Measurements from ENCODE around the gene RTL5. TPM values are rescaled to one million over a fixed set of nuclear protein-coding genes. Genes with fewer than 3 reads are reported as not detected.
A peak's percentile ranks its signal among the peaks of the same experiment; 100 is the strongest.

The RTL5 gene
- total RNA-seq, 2 donors from 2014 or later, result 2.7 to 3.9 TPM

DNA sequence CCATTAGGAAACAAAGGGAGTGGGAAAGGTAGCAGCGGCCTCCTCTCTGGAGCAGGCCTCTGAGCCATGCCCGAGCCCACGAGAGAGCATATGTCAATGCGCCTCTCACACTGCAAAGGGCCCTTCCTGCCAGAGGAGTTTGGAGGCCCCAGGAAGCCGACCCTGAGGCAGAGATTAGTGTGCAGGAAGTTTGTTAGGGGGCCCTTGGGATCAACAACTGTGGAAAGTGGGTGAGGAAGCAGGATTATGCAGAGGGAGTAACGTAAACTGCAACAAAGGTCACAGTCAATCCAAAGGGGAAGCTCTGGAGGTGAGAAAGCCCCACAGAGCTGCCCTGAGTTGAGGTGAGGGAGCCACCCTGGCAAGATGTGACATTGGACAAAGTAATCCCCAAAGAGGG lies 17.4 kb downstream of the RTL5 start:
- ATAC-seq (no peak), DNase-seq (no peak)
- intact Hi-C loops (cut with DNase I), result no loop called here

DNA sequence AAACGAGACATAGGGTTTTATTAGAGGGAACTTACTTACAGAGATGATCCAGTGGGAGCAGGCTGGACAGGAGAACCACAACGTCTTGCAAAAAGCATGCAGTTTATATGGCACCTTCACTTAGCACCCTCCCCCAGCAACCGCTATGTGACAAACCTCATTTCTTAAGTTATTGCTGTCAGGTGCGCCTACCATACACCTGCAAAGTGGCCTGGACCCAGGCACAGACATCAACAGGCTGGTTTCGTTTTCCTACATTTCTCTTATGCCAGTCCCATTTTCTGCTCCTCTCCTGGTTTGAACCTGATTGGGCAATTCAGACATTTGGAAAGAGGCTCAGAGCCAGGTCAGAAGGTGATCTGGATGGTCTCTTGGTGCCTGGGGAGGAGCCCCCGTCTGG lies 18.3 kb downstream of the RTL5 start:
- intact Hi-C loops (cut with DNase I), result no loop called here
- ATAC-seq (no peak), DNase-seq (no peak)

DNA sequence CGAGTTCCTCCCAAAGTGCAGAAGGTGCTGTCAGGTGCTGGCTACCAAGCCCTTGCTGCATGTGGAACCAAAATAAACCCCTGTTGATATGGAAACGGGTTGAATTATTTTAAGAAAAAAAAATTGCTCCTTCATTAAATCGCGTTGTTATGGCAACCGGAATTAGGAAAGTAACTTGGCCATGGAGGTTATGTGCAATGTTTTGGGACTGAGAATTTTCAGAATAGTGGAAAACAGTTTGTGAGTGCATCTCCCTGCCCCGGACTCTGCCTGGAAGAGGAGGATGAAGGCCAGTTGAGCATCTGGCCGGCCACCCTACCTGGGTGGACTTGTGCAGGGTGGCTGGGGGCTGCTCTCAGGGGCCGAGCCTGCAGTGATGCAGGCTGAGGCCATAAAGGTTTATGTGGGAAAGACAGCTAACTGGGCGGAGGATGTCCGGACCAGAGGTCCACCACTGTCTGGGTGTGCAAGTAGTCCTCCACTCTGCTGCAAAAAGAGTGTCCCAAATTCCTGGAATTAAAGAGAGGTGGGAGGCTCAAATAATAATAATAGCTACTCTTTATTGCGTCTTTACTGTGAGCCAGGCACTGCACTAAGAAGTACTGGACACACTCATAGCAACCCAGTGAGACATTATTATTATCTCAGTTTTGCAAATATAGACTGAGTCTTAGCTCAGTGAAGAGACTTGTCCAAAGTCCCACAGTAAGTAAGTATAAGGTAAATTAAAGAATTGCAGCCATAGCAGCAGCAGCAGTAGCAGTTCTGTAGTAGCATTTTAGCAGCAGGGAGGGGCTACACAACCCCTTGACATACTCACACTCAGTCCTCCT lies 20.6 kb downstream of the RTL5 start:
- DNase-seq (no peak), ATAC-seq (no peak)
- intact Hi-C loops (cut with DNase I), result no loop called here

DNA sequence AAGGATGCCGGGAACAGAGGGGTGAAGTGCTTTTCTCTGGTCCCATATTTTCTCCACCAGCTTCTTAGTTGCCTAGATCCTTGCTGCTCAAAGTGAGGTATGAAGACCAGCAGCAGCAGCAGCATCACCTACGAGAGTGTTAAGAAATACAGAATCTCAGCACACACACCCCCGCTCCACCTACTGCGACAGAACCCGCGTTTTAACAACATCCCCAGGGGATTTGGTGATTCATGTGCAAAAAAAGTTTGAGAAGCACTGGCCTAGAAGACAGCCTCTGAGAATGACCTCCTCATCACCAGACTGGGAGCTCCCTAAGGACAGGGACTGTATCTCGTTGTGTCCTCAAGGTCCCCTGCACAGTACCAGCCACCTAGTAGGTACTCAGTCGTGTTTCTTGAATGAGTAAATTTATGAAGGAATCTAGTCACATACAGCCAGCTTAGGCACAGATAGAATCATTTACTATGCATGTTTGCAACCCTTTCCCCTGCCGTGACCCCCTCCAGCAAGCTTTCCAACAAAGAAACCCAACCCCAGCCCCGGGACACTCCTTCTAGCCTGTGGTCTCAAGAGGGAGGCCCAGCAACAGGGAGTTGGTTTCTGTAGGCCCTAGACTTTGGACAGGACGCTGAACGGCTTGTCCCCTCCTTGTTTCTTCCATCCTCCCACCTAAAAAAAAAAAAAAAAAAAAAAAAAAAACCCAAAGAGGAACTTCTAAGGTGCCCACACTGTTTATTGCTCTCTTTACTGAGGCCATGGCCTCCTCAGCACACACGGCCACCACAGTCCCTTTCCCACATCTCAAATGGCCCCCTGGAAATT lies 21.5 kb downstream of the RTL5 start:
- no peak for DNase-seq
- intact Hi-C loops (cut with DNase I), result no loop called here
- ATAC-seq, result no peak

DNA sequence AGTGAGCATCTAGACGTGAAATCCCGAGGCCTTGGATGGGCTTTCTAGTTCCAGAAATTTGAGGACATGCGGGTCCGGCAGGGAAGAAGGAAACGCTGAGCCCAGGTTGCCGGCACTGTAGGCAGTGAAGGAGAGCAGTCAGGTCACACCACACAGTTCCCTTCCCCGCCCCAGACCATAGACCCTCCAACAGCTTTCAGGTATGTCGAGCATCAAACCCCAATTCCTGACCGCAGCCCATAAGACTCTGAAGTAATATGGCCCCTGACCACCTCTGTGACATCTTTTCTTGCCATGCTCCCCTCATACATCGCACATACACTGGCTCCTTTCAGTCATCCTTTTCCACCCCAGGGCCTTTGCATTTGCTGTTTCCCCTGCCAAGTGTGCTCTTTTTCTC lies 23.0 kb downstream of the RTL5 start:
- intact Hi-C loops (cut with DNase I), result no loop called here
- DNase-seq (no peak), ATAC-seq (no peak)

DNA sequence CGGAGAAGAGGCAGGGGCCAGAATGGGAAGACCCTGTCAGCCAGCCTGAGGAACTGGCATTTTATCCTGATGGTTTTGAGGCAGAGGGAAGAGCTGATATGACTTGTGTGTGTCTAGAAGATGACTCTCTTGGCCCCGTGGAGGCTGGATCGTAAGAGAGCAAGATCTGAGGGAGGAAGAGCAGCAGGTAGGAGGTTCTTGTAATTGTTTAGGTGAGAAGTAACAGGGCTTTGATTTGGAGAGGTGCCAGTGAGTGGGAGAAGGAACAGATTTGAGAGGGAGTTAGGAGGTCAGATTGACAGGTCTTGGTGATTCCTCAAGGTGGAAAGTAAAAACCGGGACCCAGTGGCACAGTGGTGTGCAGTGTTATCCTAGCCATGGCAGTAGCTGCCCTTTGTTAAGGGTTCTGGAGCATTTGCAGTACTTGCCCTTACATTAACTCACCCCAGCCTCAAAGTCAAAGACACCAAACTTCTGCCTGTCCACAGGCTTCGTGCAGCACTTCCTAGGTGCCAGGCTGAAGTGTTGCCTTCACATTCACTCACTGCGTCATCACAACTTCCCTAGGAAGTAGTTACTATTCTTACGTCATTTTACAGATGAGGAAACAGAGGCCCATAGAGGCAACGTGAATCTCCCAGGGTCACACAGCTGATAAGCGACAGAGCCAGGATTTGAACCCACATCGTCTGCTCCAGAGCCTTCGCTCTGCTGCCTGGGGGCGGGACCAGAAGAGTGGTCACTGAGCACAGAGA lies 23.7 kb downstream of the RTL5 start:
- intact Hi-C loops (cut with DNase I), result no loop called here
- no peak for ATAC-seq
- no peak for DNase-seq

DNA sequence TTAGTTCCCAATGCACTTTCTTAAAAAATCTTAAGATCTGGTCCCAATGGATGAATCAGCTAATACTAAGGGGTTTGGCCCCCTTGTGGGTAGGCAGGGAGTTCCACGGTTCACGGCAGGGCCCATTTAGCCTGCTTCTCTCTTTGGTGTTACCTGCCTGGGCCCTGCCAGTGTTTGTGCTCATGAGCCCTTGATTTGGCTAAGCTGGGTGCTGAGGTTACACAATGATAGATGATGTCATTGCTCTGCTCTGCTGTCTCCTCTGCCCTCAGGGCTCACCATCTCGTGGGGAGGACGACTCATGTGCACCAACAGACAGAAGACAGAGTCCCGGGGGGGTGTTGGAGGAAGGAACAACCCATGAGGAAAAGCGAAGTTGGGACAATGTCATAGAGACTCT lies 24.4 kb downstream of the RTL5 start:
- no peak for DNase-seq
- ATAC-seq, result peak in 1 of 2 donors; percentile 62
- intact Hi-C loops (cut with DNase I), result no loop called here

DNA sequence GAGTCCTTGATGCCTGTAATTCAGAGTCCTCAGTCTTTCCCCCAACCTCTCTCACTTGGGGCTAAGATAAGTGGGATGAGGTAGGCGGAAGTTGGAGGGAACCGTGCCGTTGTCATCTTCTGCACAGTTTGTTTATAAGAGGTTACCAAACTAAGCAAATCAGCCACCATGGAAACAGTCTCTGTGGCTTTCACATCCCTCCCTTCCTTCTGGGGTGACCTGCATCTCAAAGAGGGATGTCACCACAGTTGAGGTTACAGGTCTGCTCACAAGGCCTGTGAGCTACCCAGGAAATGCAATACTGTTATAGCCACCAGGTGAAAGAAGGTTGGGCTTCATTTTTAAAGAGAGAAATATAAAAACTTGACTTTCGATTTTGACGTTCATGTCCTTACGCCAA lies 26.3 kb downstream of the RTL5 start:
- no peak for ATAC-seq
- intact Hi-C loops (cut with DNase I), result no loop called here
- no peak for DNase-seq

DNA sequence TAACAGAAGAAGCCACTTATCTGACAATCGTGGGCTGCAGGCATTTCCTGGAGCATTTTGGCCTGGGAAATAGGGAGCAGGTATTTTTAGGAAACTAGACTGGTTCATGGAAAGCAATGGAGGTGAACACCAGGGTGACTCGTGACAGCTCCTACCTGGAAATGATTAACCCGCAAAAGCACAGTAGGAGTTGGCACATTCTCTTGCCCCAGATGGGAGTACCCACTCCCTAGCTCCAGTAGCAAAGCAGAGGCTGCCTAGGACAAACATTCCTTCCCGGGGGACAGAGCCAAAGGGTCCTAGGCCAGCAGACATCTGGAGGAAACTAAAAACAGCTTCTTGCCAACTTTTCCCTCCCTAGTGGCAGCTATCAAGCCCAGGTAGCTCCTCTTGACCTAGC lies 29.0 kb downstream of the RTL5 start:
- no peak for DNase-seq
- no peak for ATAC-seq
- intact Hi-C loops (cut with DNase I), result no loop called here

DNA sequence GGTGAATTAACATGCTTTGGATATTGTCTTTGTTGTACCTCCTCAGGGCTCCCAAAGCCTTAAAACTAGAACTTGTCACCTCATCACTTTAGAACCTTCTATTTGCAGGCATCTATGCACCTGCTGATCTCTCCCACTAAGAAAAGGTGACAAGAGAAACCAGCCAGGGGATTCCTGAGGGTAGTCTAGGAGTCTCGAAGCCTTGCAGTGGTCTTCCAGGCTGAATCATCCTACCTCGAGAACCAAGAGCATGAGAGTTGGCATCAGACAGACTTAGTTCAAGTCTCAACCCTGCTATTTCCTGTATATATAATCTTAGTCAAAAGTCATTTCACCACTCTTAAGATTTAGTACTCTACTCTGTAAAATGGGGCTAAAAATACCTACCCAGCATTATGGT lies 29.6 kb downstream of the RTL5 start:
- no peak for ATAC-seq
- intact Hi-C loops (cut with DNase I), result no loop called here
- no peak for DNase-seq

DNA sequence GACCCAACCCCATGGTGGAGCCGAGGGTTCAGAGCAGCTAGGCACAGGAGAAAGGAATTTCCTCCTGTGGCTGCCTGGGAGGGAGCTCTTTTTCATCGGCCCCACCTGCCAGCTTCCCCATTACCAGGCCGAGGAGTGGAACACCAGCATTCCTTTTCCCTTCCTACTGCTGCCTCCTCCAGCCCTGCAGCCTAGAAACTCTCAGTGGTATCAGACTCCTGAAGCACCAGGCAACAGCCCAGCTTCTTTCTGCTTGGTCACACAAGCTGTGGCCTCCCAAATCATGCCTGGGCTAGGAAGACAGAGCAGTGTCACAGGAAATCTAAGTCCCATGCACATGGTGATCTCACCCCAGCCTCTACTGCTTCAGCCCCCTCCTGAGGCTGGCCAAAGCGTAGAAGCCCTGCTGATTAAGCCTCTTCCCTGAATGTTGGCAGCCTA lies 30.1 kb downstream of the RTL5 start:
- peak; percentile 9 to 38 for ATAC-seq
- intact Hi-C loops (cut with DNase I), result no loop called here
- no peak for DNase-seq

DNA sequence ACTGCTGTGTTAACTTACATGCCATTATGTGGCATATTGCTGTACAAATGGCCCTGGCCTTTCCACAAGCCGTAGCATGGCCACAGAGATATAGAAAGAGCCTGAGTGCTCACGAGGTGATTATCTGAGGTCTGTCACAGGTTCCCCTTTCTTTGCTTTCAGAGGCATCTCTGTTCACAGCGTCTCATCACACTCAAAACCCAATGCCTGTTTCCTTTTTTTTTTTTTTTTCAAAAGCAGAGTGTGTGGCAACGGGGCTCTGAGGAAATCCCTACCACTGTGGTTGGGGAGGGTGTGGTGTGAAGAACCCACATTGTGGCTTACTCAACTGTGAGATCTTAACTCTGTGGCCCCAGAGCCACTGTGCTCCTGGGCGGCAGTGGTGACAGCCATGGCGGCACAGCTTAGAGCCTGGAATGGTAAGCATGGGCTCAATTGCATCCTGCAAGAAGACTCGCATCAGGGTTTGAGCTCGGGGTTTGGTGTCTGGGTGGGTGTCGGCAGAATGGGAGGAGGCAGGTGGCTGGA lies 30.8 kb downstream of the RTL5 start:
- intact Hi-C loops (cut with DNase I), result no loop called here

DNA sequence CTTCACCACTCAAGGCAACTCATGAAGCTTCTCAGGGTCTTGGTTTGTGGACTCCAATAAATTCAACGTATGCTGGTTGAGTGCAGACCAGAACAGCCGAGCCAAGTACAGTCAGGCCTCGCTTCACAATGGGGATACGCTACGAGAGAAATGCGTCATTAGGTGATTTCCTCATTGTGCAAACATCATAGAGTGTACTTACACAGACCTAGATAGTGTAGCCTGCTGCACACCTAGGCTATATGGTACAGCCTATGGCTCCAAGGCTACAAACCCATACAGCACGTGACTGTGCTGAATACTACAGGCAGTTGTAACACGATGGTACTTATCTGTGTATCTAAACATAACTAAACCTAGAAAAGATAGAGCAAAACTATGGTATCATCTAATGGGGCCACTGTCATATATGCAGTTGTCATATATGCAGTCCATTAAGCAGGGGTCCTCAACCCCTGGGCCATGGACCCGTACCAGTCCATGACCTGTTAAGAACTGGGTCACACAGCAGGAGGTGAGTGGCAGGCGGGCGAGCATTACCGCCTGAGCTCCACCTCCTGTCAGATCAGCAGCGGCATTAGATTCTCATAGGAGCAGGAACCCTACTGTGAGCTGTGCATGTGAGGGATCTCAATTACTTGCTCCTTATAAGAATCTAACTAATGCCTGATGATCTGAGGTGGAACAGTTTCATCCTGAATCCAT lies 31.5 kb downstream of the RTL5 start:
- no peak for ATAC-seq
- intact Hi-C loops (cut with DNase I), result no loop called here

More for the DNA sequence above, 30.8 kb downstream of the RTL5 start:
- DNase-seq, result peak; percentile 23
- ATAC-seq, result peak; percentile 78 to 88

DNA sequence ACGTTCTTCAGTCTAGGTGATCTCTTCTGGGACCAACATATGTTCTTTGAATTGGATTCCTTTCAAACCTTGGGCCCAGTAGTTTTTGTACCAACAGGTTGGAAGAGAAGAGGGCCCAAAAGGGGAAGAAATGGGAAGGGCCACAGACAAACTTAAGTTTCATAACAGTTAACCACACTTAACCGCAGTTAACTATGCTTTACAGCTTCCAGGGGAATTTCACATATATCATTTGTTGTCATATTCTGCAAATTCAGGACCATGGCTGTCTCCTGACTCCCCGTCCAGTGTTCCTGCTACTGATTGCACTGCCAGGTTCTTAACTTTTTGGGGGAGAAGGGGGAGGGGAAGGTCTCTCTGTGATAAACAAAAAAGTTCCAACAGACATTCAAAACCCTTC lies 34.6 kb downstream of the RTL5 start:
- intact Hi-C loops (cut with DNase I), result no loop called here
- no peak for ATAC-seq

More for the DNA sequence above, 31.5 kb downstream of the RTL5 start:
- DNase-seq, result no peak

DNA sequence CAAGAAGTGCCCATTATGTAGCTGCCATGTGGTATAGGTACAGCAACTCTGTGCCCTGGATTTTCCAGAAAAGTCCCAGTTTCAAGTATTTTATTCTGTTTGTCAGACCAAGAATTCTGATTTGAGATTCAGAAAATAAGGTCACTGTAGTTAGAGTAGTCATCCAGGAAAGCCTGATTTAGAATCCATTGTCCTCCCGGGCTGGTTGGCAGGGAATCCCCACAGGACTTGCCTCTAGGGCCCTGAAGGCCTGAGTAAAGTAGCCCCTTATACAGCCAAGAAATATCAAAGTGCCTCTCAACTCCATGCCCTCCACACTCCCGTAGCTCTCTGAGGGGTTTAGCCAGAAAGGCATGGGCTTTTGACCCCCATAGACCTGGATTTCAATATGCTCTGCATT lies 36.3 kb downstream of the RTL5 start:
- no peak for ATAC-seq
- no peak for DNase-seq
- intact Hi-C loops (cut with DNase I), result no loop called here

More for the DNA sequence above, 34.6 kb downstream of the RTL5 start:
- no peak for DNase-seq

DNA sequence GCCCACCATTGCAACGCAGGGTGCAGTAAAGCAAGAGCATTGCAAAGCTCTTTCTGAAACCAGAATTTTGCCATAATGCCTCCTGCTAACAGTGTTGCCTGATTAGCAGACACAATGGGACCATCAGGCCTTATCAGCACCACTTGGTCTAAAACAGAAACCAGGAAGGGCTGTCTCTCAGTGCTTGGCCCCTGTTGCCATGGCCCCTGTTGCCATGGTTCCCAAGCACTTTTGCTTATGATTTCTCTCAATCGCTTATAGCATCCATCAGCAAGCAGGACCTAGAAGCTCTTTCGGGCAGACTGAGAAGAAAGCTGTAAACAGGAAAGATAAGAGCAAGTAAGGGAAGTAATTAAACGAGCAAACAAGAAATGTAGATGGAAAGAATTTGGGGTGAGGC lies 36.8 kb downstream of the RTL5 start:
- ATAC-seq (peak; percentile 54 to 63), DNase-seq (peak; percentile 71)
- intact Hi-C loops (cut with DNase I), result no loop called here

DNA sequence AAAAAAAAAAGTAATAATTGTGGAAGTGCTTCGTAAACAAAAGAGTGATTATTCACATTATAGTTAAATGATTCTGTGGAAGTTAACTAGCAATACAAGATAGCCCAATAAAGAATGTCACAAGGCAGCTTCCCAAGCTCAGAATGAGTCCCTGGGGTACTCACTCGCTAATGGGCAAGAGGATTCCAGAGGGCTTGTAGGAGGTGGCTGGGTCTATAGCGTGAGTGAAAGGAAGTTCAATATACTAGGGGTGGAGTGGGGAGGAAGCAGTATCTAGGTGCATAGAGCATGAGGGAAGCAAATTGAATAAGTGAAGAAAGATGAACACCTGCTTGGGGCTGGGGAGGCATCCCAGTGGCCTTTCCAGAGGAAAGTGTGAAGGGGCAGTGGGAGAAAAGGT lies 42.5 kb downstream of the RTL5 start:
- no peak for ATAC-seq
- no peak for DNase-seq
- intact Hi-C loops (cut with DNase I), result no loop called here

DNA sequence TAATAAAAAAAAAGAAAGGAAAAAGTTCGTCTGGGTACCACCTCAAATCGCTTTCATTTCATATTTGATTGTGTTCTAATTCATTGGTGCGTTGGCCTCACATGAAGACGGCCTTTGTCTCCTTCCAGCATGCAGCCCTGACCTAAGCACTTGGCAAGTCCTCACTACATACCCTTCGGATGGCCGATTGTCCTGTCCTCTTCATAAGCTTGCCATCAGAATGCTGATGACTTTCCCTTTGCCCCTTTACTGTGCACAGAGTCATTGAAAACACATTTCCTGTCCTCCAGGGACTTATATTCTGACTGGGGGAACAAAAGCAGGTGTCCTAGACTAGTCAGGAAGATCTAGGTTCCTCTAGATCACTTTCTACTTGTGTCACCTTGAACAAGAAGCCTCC lies 43.0 kb downstream of the RTL5 start:
- ATAC-seq (no peak), DNase-seq (no peak)
- intact Hi-C loops (cut with DNase I), result no loop called here

DNA sequence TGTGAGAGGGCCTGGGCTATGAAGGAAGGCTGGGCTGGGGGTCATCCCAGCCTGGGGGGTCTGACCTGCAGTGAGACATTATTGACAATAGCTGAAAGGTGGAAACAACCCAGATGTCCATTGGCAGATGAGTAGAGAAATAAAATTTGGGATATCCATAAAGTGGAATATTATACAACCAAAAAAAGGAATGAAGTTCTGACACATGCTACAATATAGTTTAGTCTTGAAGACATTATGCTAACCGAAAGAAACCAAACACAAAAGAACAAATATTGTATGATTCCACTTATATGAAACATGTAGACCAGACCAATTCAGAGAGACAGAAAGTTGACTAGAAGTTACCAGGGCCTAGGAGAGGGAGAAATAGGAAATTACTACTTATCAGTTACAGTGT lies 44.7 kb downstream of the RTL5 start:
- intact Hi-C loops (cut with DNase I), result no loop called here
- ATAC-seq (no peak), DNase-seq (no peak)

Measured in left cardiac atrium (tissue), 4 donors.